ENCODE data around the gene HK3. TPM values are rescaled to one million over a fixed set of nuclear protein-coding genes. Genes with fewer than 3 reads are reported as not detected.

HK3 gene
- total RNA-seq, 2 donors from 2014 or later, result 0.50 to 4.7 TPM

DNA sequence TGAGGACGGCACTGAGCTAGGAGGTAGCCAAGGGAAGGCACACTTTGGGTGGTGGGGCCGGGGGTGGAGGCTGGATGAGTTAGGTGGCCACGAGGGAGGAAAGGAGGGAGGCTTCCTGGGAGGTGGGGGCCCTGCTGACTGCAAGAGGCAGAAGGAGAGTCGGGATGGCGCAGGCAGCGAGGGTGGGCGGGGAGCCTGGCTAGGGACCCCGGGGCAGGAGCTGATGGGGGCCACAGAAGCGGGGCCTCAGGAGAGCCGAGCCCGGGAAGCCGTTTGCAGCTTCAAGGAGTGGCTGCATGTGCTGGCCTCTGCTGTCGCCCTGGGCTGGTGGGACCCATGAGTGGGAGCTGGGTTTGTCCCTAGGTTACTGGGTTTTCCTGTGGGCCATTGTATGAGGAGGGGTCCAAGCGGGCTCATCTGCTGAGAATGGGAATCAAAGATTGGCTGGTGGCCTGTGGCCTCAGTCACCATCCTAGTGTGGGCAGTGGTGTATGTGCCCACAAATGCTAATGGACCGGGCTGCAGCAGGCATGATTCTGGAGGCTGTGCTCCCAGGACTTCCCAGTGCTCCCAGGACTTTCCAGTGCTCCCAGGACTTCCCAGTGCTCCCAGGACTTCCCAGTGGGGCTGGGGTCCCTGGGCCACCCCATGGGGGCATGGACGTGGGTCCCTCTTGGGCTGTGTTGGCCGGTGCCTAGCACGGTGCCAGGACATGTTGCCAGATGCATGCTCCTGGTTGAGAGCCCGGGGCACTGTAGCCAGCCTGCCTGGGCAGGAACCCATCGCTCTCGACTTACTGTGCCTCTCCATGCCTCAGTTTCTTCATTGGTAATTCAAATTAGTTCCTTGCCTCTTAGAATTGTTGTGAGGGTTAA is 48.5 kb downstream of the HK3 start:
- WGBS, result 78% methylated on average over 21 of the region's 21 CpGs
- H3K4me1 ChIP-seq (replicated peaks), result no peaks in the 10 kb centered on the region
- no peaks in the 10 kb centered on the region for H3K9me3 ChIP-seq
- no peak overlapping the region for H3K4me3 ChIP-seq
- no peak overlapping the region for H3K27ac ChIP-seq
- TF ChIP-seq POLR2A (IDR thresholded peaks at IDR 0.05) (no peak), POLR2AphosphoS5 (IDR thresholded peaks at IDR 0.05) (no peak)
- TF ChIP-seq, protein P1, sequence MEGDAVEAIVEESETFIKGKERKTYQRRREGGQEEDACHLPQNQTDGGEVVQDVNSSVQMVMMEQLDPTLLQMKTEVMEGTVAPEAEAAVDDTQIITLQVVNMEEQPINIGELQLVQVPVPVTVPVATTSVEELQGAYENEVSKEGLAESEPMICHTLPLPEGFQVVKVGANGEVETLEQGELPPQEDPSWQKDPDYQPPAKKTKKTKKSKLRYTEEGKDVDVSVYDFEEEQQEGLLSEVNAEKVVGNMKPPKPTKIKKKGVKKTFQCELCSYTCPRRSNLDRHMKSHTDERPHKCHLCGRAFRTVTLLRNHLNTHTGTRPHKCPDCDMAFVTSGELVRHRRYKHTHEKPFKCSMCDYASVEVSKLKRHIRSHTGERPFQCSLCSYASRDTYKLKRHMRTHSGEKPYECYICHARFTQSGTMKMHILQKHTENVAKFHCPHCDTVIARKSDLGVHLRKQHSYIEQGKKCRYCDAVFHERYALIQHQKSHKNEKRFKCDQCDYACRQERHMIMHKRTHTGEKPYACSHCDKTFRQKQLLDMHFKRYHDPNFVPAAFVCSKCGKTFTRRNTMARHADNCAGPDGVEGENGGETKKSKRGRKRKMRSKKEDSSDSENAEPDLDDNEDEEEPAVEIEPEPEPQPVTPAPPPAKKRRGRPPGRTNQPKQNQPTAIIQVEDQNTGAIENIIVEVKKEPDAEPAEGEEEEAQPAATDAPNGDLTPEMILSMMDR (IDR thresholded peaks at IDR 0.05), result no peak
- no peak for DNase-seq (ENCODE audit: low spot score)
- no peaks in the 10 kb centered on the region for H3K36me3 ChIP-seq
- peaks cover 21% of the 10 kb centered on the region for H3K27me3 ChIP-seq (replicated peaks; ENCODE audit: insufficient read depth)
- intact Hi-C loops (cut with DNase I), result no loop called here

DNA sequence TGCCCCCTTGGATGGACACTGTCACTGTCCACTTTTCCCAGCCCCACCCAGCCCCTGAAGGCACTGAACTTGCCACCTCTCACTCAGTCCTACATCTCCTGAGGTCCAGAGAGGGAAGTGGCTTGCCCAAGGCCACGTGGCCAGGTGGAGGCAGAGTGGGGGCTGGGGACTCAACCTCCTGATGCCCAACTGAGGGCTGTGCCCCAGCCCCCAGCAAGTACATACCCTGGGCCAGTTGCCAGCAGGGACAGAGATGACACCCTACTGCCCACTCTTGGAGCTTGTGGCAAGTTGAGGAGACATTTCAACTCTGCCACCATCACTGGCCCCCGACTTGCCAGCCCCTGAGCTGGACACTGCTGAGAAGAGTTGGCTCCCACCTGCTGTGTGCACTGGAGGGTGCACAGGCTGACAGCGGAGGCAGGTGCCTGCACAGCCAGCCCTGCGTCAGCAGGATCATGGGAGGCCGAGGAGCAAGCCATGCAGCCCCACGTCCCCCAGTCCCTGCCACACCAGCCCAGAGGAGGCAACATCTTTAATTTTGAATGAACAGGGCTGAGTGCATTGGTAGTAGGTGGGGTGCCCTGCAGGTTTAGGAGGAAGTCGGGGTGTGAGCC is 49.4 kb downstream of the HK3 start:
- peaks cover 21% of the 10 kb centered on the region for H3K27me3 ChIP-seq (replicated peaks; ENCODE audit: insufficient read depth)
- no peaks in the 10 kb centered on the region for H3K4me1 ChIP-seq (replicated peaks)
- intact Hi-C loops (cut with DNase I), result no loop called here
- no peak for DNase-seq (ENCODE audit: low spot score)
- H3K36me3 ChIP-seq, result no peaks in the 10 kb centered on the region
- 72% methylated on average over 7 of the region's 7 CpGs for WGBS
- H3K9me3 ChIP-seq, result no peaks in the 10 kb centered on the region
- TF ChIP-seq POLR2AphosphoS5 (IDR thresholded peaks at IDR 0.05) (no peak), POLR2A (IDR thresholded peaks at IDR 0.05) (no peak)
- TF ChIP-seq, protein P1 (IDR thresholded peaks at IDR 0.05), result no peak
- no peak overlapping the region for H3K4me3 ChIP-seq
- H3K27ac ChIP-seq, result no peak overlapping the region

DNA sequence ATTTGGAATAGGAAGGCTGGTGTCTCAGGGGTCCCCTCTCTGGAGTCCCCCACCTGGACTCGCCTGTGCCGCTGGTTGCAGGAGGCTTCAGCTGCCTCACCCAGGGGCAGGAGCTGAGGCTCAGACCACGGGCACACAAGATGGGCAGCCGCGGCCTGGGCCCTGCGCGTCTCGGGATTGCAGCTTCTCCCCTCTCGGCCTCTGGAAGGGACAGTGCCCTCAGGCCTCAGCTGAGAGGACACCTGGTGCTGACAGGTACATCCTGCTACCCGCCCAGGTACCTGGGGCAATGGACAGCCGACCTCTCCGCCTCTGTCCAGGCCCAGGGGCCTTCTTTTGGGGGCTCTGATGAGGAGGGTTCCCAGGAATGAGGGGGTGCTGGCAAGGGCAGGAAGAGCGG is 50.5 kb downstream of the HK3 start:
- 84% methylated on average over 7 of the region's 13 CpGs for WGBS
- no peak overlapping the region for H3K27ac ChIP-seq

DNA sequence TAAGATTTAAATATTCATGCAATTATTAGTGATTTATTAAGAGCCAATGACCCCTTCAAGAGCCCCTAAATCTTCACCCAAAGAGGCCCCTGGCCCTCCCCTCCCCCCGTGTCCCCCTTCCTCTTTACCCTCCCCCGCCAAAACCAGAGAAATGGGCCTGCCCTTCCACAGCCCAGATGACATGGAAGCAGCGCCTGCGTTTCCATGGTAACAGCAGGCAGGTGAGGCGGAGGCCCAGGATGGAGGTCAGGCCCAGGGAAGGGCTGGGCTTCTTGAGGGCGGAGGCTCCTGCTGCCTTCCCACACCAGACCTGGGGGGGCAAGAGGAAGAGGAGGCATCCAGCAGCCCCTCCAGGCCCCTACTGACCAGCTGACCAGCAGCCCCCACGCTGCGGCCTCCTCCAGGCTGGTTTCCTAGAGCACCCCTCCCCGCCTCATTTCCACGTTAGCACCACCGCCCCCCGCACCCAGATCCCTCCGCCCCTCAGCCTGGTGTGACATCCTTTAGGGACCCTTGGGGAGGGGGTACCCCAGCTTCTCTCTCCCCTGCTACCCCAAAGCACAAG is 51.3 kb downstream of the HK3 start:
- H3K4me3 ChIP-seq, result no peak overlapping the region

More for the DNA sequence above, 50.5 kb downstream of the HK3 start:
- no peak for TF ChIP-seq POLR2A (IDR thresholded peaks at IDR 0.05)
- TF ChIP-seq, protein P1 (IDR thresholded peaks at IDR 0.05), result no peak
- TF ChIP-seq POLR2AphosphoS5 (IDR thresholded peaks at IDR 0.05), result no peak
- no peaks in the 10 kb centered on the region for H3K4me1 ChIP-seq (replicated peaks)
- H3K4me3 ChIP-seq, result no peak overlapping the region
- peaks cover 21% of the 10 kb centered on the region for H3K27me3 ChIP-seq (replicated peaks; ENCODE audit: insufficient read depth)
- intact Hi-C loops (cut with DNase I), result no loop called here
- DNase-seq (ENCODE audit: low spot score), result no peak
- no peaks in the 10 kb centered on the region for H3K9me3 ChIP-seq
- H3K36me3 ChIP-seq, result no peaks in the 10 kb centered on the region

More for the DNA sequence above, 51.3 kb downstream of the HK3 start:
- no peak overlapping the region for H3K27ac ChIP-seq
- H3K4me1 ChIP-seq (replicated peaks), result no peaks in the 10 kb centered on the region
- intact Hi-C loops (cut with DNase I), result no loop called here
- no peaks in the 10 kb centered on the region for H3K36me3 ChIP-seq
- no peak for DNase-seq (ENCODE audit: low spot score)
- peaks cover 21% of the 10 kb centered on the region for H3K27me3 ChIP-seq (replicated peaks; ENCODE audit: insufficient read depth)
- 82% methylated on average over 13 of the region's 13 CpGs for WGBS
- TF ChIP-seq, protein P1 (IDR thresholded peaks at IDR 0.05), result no peak
- TF ChIP-seq POLR2A (IDR thresholded peaks at IDR 0.05) (no peak), POLR2AphosphoS5 (IDR thresholded peaks at IDR 0.05) (no peak)
- no peaks in the 10 kb centered on the region for H3K9me3 ChIP-seq

Measured in prostate gland (tissue), 2 donors.